Breast epithelium (tissue), 3 donors: ENCODE measurements around the gene KIAA2012.

Source experiments
- CTCF ChIP-seq, 3 donors: fragments of 450-650 bp; IDR thresholded peaks; one replicate each; pipeline ENCODE4 v1.5.1; 2016 to 2017; ENCODE audit warnings: antibody characterized with exemption in 3 of 3, mild to moderate bottlenecking in 3 of 3, moderate library complexity in 3 of 3
- POLR2A ChIP-seq: fragments of 450-650 bp; IDR thresholded peaks from one replicate; pipeline ENCODE4 v1.6.1; 2016; ENCODE audit warnings: antibody characterized with exemption, mild to moderate bottlenecking, moderate library complexity

GRCh38 chr2:202114291-202114690 lies 41.2 kb downstream of the KIAA2012 start:
- TF ChIP-seq CTCF (IDR thresholded peaks at IDR 0.05) (no peak), POLR2A (no peak)
